HG02840 (cell line): ENCODE results near the gene GPC6.
"Not testable (repeated sequence)": the region's sequence is repeated elsewhere in the genome, so short reads cannot be mapped to it uniquely, and the experiment has no call there.

ENCODE experiments used
- ATAC-seq: cut with Tn5 transposase; IDR thresholded peaks from one replicate; pipeline ENCODE4 v1.9.1; 2021; ENCODE audit warnings: mild to moderate bottlenecking, moderate library complexity, moderate number of reproducible peaks; ENCODE audit not compliant: unreplicated experiment, low FRiP score

Gene GPC6

DNA sequence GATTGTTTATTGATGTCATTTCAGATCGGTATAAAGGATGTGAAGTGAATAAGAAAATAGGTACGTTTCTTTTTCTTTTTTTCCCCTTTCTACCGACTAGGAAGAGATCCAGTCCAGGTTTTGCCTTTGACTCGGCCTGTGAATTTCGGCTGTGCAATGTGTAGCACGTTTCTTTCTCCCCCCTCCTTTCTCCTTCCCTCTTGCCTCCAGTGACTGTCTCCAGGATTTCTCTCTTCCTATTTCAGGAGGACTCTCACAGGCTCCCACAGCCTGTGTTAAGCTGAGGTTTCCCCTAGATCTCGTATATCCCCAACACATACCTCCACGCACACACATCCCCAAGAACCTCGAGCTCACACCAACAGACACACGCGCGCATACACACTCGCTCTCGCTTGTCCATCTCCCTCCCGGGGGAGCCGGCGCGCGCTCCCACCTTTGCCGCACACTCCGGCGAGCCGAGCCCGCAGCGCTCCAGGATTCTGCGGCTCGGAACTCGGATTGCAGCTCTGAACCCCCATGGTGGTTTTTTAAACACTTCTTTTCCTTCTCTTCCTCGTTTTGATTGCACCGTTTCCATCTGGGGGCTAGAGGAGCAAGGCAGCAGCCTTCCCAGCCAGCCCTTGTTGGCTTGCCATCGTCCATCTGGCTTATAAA lies at the start of gene GPC6:
Gene GPC6, plus strand, starts transcription at position 185 of the 657 bp plus-strand sequence.
- ATAC-seq = no peak

DNA sequence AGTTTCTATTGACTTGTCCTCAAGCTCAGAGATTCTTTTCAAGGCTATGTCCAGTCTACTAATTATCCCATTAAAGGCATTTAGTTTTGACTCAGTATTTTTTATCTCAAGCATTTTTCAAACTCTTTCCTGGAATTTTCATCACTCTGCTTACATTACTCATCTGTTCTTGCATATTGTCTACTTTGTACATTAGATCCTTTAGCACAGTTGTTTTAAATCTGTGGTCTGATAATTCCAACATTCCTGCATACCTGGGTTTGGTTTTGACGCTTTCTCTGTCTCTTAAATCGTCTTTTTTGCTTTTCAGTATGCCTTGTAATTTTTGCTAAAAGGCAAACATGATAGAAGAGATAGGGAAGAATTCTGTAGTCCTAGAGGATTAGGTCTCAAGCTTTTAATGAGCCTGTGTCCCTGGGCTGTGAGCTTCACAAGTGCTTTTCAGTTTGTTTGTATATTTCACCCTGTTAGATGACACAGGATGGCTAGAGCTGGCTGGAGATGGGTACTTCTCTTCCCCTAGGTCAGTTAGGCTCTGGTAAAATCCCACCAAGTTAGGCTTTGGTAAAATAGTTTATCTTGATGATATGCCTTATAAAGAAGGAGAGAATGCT lies 46.1 kb upstream of the GPC6 start:
- no peak for ATAC-seq

DNA sequence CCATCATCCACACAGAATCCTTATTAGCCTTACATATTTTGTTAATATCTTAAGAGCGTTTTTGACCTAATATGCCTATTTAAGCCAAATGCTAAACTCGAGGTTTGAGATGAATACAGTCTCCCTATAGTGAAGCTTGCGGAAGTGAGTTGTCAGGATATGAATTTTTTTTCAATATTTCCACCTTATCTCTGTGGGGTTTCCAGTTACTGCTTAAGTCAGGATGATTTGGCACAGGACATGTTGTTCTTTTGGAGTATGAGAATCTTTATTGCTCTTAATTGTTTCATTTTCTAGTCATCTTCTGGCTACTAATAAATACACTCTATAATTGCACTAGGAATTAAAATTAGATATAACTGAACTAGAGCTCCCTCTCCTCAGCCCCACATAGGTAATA lies 44.2 kb upstream of the GPC6 start:
- no peak for ATAC-seq

DNA sequence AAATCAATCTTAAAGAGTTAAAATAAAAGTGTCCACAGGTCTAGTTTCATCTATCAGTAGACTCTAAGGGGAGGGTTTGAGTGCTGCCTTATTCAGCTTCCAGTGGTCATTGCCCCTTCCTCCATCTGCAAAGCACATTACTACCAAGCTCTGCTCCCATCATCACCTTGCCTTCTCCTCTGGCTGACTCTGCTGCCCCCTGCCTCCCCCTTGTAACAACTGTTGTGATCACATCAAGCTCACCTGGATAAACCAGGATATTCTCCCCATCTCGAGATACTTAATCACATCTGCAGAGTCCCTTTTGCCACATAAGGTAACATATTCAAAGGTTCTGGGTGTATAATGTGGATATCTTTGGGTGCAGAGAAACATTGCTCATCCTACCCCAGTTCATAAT lies 43.3 kb upstream of the GPC6 start:
- ATAC-seq = no peak

DNA sequence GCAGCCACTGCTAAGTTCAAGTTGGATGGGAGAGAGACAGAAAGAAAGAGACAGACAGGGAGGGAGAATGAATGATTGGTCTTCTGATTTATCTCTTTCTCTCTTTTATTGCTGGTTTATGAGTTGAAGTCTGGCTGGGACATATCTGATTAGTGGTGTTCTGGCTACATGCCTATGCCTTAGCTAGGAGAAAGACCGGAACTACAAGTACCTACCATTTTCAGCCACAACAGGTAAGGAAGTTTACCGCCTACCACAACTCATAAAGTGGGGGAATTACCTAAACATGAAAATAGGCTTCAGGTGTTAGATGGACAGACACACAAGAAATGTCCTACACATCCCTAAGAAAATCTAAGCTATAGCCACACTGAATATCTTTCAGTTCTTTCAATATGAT lies 36.6 kb upstream of the GPC6 start:
- ATAC-seq = no peak

DNA sequence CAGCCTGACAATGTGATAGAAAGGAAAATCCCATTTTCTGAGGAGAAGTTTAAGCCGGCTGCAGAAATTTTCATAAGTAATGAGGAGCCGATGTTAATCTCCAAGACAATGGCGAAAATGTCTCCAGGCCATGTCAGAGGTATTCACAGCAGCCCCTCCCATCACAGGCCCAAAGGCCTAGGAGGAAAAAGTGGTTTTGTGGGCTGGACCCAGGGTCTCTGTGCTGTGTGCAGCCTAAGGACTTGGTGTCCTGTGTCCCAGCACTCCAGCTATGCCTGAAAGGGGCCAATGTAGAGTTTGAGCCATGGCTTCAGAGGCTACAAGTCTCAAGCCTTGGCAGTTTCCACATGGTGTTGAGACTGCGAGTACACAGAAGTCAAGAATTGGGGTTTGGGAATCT lies 32.9 kb upstream of the GPC6 start:
- ATAC-seq = no peak

- ATAC-seq = no peak
Observed at GRCh38 chr13:93199856-93200255, 26.8 kb upstream of the GPC6 start.

- no peak for ATAC-seq
Observed at GRCh38 chr13:93200626-93201025, 26.0 kb upstream of the GPC6 start.

DNA sequence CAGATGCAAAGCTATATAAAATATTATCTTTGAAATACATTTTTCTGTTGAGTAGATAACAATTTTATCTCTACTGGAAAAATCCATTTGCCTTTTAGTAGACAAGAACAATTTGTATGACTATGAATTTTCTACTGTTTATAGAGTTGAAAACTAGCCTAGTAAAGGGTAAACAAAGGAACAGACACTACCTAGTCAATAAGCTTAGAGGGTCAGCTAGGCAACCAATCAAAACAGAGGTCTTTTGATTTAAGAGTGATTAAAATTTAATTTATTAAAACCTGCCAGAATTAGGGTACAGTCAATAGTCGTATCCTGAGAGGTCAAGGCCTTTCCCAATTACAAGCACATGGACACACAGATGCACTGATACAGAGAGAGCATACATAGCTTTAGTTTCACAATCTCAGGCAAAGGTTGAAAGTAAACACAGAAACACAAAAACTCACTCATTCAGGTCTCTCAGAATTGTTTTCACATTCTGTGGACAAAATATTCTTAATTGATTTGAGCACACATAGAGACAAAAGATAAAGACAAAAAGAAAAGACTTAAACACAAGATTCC lies 24.5 kb upstream of the GPC6 start:
- no peak for ATAC-seq

DNA sequence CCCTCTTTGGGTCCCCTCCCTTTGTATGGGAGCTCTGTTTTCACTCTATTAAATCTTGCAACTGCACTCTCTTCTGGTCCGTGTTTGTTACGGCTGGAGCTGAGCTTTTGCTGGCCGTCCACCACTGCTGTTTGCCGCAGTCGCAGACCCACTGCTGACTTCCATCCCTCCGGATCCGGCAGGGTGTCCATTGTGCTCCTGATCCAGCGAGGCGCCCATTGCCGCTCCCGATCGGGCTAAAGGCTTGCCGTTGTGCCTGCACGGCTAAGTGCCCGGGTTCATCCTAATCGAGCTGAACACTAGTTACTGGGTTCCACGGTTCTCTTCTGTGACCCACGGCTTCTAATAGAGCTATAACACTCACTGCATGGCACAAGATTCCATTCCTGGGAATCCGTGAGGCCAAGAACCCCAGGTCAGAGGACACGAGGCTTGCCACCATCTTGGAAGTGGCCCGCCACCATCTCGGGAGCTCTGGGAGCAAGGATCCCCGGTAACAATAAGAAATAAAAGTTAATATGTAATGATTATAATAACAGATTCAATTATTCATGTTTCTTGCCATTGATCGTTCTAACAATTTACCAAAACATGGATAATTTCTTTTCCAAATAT lies 19.7 kb upstream of the GPC6 start:
- ATAC-seq = not testable (repeated sequence)

GRCh38 chr13:93216122-93216521 lies 10.5 kb upstream of the GPC6 start:
- ATAC-seq = no peak

DNA sequence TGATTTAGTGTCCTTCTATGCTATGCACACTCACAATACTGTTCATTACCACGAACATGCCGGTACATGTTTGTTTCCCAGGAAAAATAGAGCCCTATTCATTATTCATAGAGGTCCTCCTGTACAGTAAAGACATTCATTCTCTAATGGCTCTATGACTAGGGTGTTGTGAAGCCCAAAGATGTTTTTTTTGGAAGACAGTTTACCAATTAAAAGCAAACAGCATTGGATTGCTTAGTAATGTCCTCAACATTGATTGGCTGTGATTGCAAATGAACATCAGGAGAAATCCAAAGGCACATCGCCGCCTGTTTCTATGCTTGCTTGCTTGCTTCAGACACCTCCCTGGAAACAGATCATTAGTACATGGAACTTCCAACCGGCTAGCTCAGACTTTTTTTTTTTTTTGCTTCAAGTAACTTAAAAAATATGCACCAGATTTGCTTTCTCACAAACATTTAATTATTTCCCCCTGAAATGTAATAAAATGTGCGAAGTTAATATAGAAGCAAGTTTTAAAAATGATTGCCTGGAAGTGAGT lies 8.8 kb upstream of the GPC6 start:
- ATAC-seq = no peak

- ATAC-seq = no peak
Observed at GRCh38 chr13:93218583-93218982, 8.0 kb upstream of the GPC6 start.

- ATAC-seq = no peak
Observed at GRCh38 chr13:93220073-93220472, 6.5 kb upstream of the GPC6 start.

DNA sequence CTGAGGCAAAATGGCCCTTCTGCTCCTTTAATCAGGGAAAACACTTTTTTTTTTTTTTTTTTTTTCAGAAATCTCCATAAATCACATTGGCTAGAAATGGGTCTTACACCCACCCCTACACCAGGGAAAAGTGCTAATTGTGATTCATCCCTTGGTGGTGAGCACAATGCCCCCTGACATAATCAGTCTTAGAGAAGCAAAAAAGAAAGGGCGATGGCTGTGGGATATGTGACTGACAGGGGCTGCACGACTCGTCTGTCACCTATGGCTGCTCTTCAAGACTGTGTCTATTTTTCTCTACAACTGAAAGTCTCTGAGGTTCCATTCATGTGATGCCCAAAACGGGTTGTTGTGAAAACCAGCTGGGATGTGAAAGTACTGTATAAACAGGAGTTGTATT lies 3.6 kb upstream of the GPC6 start:
- ATAC-seq = no peak

- no peak for ATAC-seq
Observed at GRCh38 chr13:93224535-93224934, 2.1 kb upstream of the GPC6 start.

GRCh38 chr13:93225610-93226009 lies 997 bp upstream of the GPC6 start:
- ATAC-seq = no peak

DNA sequence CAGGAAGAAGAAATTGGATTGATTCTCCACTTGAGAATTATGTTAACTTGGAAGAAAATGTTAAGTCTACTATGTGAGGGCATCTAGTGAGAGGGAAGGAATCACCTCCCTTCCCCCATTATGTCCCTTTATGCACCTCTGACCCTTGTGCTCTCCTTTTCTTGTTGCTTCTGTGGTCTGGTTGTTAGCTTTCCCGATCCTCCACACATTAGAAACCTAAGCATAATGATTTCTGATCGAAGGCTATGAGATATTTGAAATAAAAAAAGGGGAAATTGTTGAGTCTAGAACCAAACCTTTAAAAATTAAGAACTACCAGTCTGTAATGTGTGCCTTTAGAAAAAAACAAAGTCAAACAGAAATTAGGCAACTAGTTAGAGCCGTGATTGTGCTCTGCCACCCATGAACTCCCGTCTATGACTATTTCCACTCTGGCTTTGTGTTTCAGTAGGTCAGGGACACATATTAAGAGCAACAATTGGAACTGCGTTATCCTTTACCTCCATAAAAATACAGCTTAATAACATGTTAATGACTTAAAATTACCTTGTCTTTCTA lies 463 bp upstream of the GPC6 start:
- ATAC-seq = no peak

DNA sequence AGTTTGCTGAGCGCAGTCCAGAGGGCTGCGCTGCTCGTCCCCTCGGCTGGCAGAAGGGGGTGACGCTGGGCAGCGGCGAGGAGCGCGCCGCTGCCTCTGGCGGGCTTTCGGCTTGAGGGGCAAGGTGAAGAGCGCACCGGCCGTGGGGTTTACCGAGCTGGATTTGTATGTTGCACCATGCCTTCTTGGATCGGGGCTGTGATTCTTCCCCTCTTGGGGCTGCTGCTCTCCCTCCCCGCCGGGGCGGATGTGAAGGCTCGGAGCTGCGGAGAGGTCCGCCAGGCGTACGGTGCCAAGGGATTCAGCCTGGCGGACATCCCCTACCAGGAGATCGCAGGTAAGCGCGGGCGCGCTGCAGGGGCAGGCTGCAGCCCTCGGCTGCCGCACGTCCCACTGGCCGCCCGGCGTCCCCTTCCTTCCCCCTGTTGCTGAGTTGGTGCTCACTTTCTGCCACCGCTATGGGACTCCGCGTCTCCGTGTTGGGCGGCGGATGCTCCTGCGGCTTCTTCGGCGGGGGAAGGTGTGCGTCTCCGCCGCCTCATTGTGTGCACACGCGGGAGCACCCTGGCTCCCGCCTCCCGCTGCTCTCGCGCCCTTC lies 772 bp downstream of the GPC6 start:
- ATAC-seq = no peak

- ATAC-seq = no peak
Observed at GRCh38 chr13:93227878-93228642, 1.5 kb downstream of the GPC6 start.
